Measurements from ENCODE around the gene CYP2J2. TPM values are rescaled to one million over a fixed set of nuclear protein-coding genes. Genes with fewer than 3 reads are reported as not detected.
A peak's percentile ranks its signal among the peaks of the same experiment; 100 is the strongest.

CYP2J2 gene
- total and polyA plus RNA-seq, 2 experiments from 2014 or later, result not detected

DNA sequence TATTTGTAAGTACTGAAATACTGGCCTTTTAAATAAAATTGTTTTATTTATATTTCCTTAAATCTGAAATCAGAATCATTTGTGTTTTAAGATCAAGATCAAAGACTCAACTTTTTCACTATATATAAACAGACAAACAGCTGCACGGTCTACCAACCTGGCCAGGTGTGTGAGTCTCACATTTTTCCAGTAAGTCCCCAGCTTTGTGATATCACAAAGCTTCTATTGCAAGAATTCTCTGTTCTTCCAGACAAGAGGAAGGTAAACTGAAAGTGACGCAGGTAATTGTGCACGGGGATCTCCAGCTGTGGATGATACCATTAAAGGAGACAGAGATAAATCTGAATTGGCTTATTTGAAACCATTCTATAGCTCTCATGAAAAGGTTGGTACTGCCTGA, 41.2 kb upstream of the CYP2J2 start:
- Histone ChIP-seq H3K4me3 (no peak overlapping the region), H3K79me2 (ENCODE audit: insufficient read depth) (no peaks in the 10 kb centered on the region), H3K36me3 (ENCODE audit: low read depth) (no peaks in the 10 kb centered on the region), H3K9ac (no peak overlapping the region), H3K9me3 (ENCODE audit: low read depth) (no peaks in the 10 kb centered on the region), H3K4me1 (ENCODE audit: insufficient read depth) (no peaks in the 10 kb centered on the region), H3K27ac (no peak overlapping the region), H2AFZ (no peak overlapping the region), H4K20me1 (ENCODE audit: insufficient read depth) (no peaks in the 10 kb centered on the region), H3K9me2 (ENCODE audit: insufficient read depth) (no peaks in the 10 kb centered on the region), H3F3A (ENCODE audit: insufficient read depth) (no peaks in the 10 kb centered on the region), H3K27me3 (replicated peaks; ENCODE audit: insufficient read depth) (no peaks in the 10 kb centered on the region; the same call in 1 of the 2 replicates), H3K4me2 (ENCODE audit: unreplicated experiment) (no peak overlapping the region)
- DNase-seq, result no peak
- TF ChIP-seq EZH2 (IDR thresholded peaks at IDR 0.05; ENCODE audit: insufficient read depth, poor library complexity, severe bottlenecking) (no peak), EZH2phosphoT487 (IDR thresholded peaks at IDR 0.05; ENCODE audit: insufficient read depth, low read depth) (no peak)
- 88 to 95% methylated on average over 3 of the region's 3 CpGs for WGBS, 2 experiments (ENCODE audit: low coverage in 1 of 2, low lambda C conversion rate in 2 of 2, missing lambda C conversion rate in 2 of 2)
- in situ Hi-C loops (cut with MboI), result no loop called here

DNA sequence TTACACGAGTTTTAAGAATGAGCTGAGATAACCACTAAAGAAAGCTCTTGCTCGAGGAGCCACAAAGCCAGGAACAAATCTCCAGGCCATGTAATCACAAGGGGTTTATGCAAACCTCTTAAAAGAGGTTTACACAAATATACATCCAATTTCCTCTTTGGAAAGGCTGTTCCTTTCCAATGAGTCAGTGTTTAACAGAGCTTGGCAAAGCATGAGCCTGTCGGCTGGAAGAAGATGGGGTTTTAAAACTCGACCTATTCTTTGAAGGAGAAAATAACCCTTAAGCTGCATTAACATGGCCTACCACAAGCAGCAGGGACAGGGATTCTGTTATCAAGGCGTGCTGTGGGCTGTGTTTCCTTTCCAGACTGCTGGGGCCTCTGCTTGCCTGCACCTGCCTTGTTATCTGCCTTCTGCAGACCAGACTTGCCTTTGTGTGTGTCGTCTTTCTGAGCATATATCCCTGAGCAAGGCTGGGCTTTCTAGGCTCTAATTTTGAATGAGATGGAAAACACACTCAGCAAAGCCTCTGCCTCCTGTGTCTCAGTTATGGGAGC, 40.6 kb upstream of the CYP2J2 start:
- in situ Hi-C loops (cut with MboI), result no loop called here
- H3K4me1 ChIP-seq (ENCODE audit: insufficient read depth), result no peaks in the 10 kb centered on the region
- 49 to 50% methylated on average over 6 of the region's 6 CpGs for WGBS, 2 experiments (ENCODE audit: low coverage in 1 of 2, low lambda C conversion rate in 2 of 2, missing lambda C conversion rate in 2 of 2)
- no peak overlapping the region for H3K27ac ChIP-seq
- no peaks in the 10 kb centered on the region for H3K79me2 ChIP-seq (ENCODE audit: insufficient read depth)
- no peak overlapping the region for H3K4me3 ChIP-seq
- TF ChIP-seq EZH2phosphoT487 (IDR thresholded peaks at IDR 0.05; ENCODE audit: insufficient read depth, low read depth) (no peak), EZH2 (IDR thresholded peaks at IDR 0.05; ENCODE audit: insufficient read depth, poor library complexity, severe bottlenecking) (no peak)
- no peaks in the 10 kb centered on the region for H3F3A ChIP-seq (ENCODE audit: insufficient read depth)
- no peaks in the 10 kb centered on the region for H3K27me3 ChIP-seq (replicated peaks; ENCODE audit: insufficient read depth)
- no peak overlapping the region for H2AFZ ChIP-seq
- DNase-seq, result peak; percentile 36
- H3K36me3 ChIP-seq (ENCODE audit: low read depth), result no peaks in the 10 kb centered on the region
- no peak overlapping the region for H3K9ac ChIP-seq
- no peaks in the 10 kb centered on the region for H3K9me3 ChIP-seq (ENCODE audit: low read depth)
- H4K20me1 ChIP-seq (ENCODE audit: insufficient read depth), result no peaks in the 10 kb centered on the region
- no peak overlapping the region for H3K4me2 ChIP-seq (ENCODE audit: unreplicated experiment)
- H3K9me2 ChIP-seq (ENCODE audit: insufficient read depth), result no peaks in the 10 kb centered on the region

DNA sequence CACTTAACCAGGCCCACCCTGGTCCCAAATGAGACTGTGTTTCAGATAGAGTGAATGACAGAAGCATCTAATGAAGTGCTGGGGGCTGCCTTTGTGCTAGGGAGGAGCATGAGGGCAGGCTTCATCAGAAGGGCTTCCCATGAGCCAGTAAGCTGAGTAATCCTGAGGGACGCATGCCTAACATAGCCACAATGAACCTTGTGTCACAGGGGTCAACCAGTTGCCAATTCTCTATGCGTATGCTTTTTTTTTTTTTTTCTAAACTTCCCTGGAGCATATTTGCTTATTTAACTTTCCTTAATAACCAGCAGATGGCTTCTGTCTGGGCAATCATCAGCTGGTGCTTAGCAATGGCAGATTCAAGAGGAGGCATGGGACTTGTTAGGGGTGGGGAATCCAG, 25.5 kb upstream of the CYP2J2 start:
- in situ Hi-C loops (cut with MboI), result no loop called here
- H3K27ac ChIP-seq, result no peak overlapping the region
- H3K79me2 ChIP-seq (ENCODE audit: insufficient read depth), result no peaks in the 10 kb centered on the region
- no peak for TF ChIP-seq EZH2phosphoT487 (IDR thresholded peaks at IDR 0.05; ENCODE audit: insufficient read depth, low read depth)
- TF ChIP-seq EZH2 (IDR thresholded peaks at IDR 0.05; ENCODE audit: insufficient read depth, poor library complexity, severe bottlenecking), result no peak
- H3K9ac ChIP-seq, result no peak overlapping the region
- H2AFZ ChIP-seq, result no peak overlapping the region
- H3K4me2 ChIP-seq (ENCODE audit: unreplicated experiment), result no peak overlapping the region
- 35 to 48% methylated on average over 2 of the region's 2 CpGs for WGBS, 2 experiments (ENCODE audit: low coverage in 1 of 2, low lambda C conversion rate in 2 of 2, missing lambda C conversion rate in 2 of 2)
- no peaks in the 10 kb centered on the region for H3K9me2 ChIP-seq (ENCODE audit: insufficient read depth)
- no peaks in the 10 kb centered on the region for H3K4me1 ChIP-seq (ENCODE audit: insufficient read depth)
- no peak for DNase-seq
- no peaks in the 10 kb centered on the region for H3K36me3 ChIP-seq (ENCODE audit: low read depth)
- no peak overlapping the region for H3K4me3 ChIP-seq
- H3K27me3 ChIP-seq (replicated peaks; ENCODE audit: insufficient read depth), result 0 out of 2 replicates have a peak, but pooled peaks cover 3% of the 10 kb centered on the region
- no peaks in the 10 kb centered on the region for H4K20me1 ChIP-seq (ENCODE audit: insufficient read depth)
- H3K9me3 ChIP-seq (ENCODE audit: low read depth), result no peaks in the 10 kb centered on the region
- no peaks in the 10 kb centered on the region for H3F3A ChIP-seq (ENCODE audit: insufficient read depth)

DNA sequence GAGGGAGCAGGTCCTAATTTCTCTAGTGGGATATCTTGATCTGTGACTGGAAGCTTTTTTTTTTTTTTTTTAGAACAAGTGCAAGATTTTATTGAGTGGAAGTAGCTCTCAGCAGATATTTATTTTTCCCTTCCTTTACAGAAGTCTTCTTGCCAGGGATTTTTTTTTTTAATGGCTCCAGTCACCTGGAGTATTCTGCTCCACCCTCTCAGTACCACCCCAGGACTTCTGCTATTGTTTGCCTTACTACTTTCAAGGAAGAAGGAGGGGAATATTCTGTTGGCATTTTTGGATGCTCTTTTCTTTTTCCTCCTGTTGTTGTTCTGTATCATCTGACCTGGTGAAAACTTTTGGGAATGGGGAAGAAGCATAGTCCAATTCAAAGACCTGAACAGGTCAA, 23.1 kb upstream of the CYP2J2 start:
- Histone ChIP-seq H4K20me1 (ENCODE audit: insufficient read depth) (no peaks in the 10 kb centered on the region), H3K79me2 (ENCODE audit: insufficient read depth) (no peaks in the 10 kb centered on the region), H3K9me3 (ENCODE audit: low read depth) (no peaks in the 10 kb centered on the region), H3K4me3 (no peak overlapping the region), H3K4me1 (ENCODE audit: insufficient read depth) (no peaks in the 10 kb centered on the region), H3K27me3 (replicated peaks; ENCODE audit: insufficient read depth) (0 out of 2 replicates have a peak, but pooled peaks cover 3% of the 10 kb centered on the region), H2AFZ (no peak overlapping the region), H3K9me2 (ENCODE audit: insufficient read depth) (no peaks in the 10 kb centered on the region), H3K9ac (no peak overlapping the region), H3K36me3 (ENCODE audit: low read depth) (no peaks in the 10 kb centered on the region), H3K27ac (no peak overlapping the region), H3K4me2 (ENCODE audit: unreplicated experiment) (no peak overlapping the region), H3F3A (ENCODE audit: insufficient read depth) (no peaks in the 10 kb centered on the region)
- in situ Hi-C loops (cut with MboI), result loop anchor here (25.0 kb wide), 1 partner anchor 1212 kb away; no protein-coding TSS in a partner anchor
- TF ChIP-seq EZH2 (IDR thresholded peaks at IDR 0.05; ENCODE audit: insufficient read depth, poor library complexity, severe bottlenecking) (no peak), EZH2phosphoT487 (IDR thresholded peaks at IDR 0.05; ENCODE audit: insufficient read depth, low read depth) (no peak)
- no peak for DNase-seq

DNA sequence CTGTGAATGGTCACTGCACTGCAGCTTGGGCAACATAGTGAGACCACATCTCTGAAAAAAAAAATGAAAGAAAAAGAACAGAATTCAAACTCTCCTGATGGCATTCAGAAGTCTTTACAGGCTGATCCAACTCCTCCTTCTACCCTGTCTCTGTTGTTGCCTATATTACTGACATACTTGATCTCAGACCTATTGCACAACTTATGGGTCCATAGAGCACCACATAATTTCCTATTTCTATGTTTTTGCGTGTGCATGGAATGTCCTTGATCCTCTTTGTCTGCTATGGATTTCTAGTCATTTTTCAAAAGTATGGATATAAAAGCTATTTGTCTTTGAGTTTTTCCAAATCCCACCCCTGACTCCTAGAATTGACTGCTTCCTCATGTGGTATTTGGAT, 22.4 kb upstream of the CYP2J2 start:
- no peak overlapping the region for H2AFZ ChIP-seq
- no peak overlapping the region for H3K4me2 ChIP-seq (ENCODE audit: unreplicated experiment)
- H4K20me1 ChIP-seq (ENCODE audit: insufficient read depth), result no peaks in the 10 kb centered on the region
- in situ Hi-C loops (cut with MboI), result loop anchor here (25.0 kb wide), 1 partner anchor 1212 kb away; no protein-coding TSS in a partner anchor
- WGBS, 2 experiments (ENCODE audit: low coverage in 1 of 2, low lambda C conversion rate in 2 of 2, missing lambda C conversion rate in 2 of 2), result 3 to 9% methylated on average over 1 of the region's 1 CpG
- 0 out of 2 replicates have a peak, but pooled peaks cover 3% of the 10 kb centered on the region for H3K27me3 ChIP-seq (replicated peaks; ENCODE audit: insufficient read depth)
- H3K36me3 ChIP-seq (ENCODE audit: low read depth), result no peaks in the 10 kb centered on the region
- H3K4me3 ChIP-seq, result no peak overlapping the region
- H3K27ac ChIP-seq, result no peak overlapping the region
- H3K9me2 ChIP-seq (ENCODE audit: insufficient read depth), result no peaks in the 10 kb centered on the region
- no peak for DNase-seq
- no peaks in the 10 kb centered on the region for H3F3A ChIP-seq (ENCODE audit: insufficient read depth)
- H3K9me3 ChIP-seq (ENCODE audit: low read depth), result no peaks in the 10 kb centered on the region
- no peak overlapping the region for H3K9ac ChIP-seq
- TF ChIP-seq EZH2phosphoT487 (IDR thresholded peaks at IDR 0.05; ENCODE audit: insufficient read depth, low read depth) (no peak), EZH2 (IDR thresholded peaks at IDR 0.05; ENCODE audit: insufficient read depth, poor library complexity, severe bottlenecking) (no peak)
- H3K79me2 ChIP-seq (ENCODE audit: insufficient read depth), result no peaks in the 10 kb centered on the region
- H3K4me1 ChIP-seq (ENCODE audit: insufficient read depth), result no peaks in the 10 kb centered on the region

Data from GM23248 (cell line).